Kidney tubule cell (primary cell): ENCODE results near the gene HOXD11.

ENCODE experiments used
- DNase-seq: peaks from one replicate; pipeline ENCODE4 v3.0.0-alpha.2; 2018; ENCODE audit warnings: low spot score

The HOXD11 gene

DNA sequence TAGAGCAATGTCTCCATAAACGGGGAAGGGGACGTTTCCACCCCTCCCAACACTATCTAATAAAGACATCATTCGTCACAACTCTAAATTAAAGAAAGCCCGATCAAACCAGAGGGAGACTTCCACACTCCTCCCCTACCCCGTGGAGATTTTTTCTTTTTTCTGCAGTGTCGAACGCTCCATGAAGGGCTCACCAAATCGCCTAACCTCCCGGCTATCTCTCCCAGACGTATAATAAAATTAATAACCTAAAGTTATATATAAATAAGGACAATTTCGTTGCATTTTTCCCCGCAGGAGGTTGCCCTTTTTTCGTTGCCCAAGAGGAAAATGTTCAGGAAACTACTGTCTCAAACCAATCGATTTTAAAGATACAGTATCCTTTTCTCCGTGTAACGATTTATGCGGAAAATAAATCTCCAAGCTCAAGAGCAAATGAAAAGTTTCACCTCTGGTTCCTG lies 25.7 kb upstream of the HOXD11 start:
- no peak for DNase-seq

DNA sequence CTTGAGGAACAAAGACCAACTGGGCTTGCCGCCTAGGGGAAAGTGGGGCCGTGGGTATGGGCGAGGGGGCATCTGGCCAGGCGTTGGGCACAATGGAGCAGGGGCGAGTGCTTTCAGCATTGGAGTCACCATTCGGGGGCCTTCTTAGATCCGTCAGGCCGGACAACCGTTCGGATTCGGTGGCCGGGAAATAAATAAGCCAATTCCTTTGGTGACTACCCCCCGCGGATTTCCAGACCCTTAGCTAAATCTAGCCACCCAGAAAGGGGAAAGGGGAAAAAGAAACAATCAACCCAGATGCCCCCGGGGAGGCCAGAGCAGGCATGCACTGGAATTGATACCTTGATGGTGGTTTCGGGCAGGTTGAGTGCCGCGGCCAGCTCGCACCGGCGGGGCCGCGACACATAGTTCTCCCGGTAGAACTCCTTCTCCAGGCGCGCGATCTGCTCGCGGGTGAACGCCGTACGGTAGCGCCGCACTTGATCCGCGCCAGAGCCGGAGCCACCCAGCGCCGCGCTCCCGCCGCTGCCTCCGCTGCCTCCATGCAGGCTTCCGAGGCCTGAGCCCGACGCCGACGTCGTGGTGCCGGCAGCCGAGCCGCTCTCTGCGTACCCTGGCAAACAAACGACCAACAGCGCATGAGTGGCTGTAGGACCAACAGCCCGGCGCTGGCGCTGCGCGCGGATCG lies 25.1 kb upstream of the HOXD11 start:
- no peak for DNase-seq

DNA sequence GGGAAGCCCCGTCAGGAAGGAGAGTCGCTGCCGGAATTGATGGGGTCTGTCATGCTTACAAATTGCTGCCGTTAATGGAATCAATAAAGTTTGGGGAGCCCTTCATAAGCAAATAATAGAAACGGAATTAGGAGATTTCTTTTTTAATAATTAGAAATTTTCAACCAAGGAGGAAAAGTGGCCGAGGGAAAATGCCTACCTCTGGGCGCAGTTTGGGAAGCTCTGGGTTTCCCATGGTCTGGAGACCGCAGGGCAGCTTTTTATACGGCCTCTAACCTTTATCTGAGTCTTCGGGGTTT lies 24.6 kb upstream of the HOXD11 start:
- DNase-seq: no peak

DNA sequence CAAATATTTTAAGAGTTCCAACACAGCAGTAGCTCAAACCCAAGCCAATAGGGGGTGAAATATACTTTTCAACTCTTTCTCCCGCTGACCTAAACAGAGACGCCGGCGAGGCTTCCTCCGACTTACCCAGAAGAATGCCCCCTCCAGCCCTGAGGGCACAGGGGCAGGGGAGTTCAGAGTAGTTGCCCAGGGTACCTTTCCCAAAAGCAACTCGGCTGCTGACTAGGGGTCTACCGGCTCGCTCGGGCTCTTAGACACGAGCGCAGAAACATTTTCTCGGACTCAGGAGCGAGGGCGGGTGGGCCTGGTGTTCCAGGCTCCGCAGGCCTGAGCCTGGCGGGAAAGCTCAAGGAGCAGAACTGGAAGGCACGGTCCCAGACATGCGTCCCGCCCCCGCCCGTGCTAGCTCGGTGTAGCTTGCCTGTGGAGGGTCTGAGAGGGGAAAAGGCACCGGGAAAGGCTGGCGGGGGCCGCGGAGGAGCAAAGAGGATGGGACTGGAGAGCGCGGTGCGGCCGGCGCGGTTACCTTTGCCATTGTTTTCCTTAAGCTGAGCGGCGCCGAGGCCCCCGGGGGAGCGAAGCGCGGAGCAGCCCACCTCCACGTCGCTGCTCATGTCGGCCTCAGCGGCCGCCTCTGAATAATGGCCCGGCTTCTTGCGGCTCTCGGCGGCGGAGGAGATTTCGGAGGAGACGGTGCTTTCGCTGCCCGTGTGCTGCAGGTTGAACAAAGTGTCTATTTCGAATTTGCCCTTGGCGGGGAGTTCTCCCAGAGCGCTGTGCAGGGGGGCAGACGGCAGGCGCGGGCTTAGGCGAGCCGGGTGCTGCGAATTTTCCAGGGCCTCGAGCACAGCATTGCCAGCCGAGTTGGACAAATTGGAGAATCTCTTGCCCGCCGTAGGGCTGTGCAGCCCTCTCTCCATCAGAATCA lies 24.0 kb upstream of the HOXD11 start:
- no peak for DNase-seq

DNA sequence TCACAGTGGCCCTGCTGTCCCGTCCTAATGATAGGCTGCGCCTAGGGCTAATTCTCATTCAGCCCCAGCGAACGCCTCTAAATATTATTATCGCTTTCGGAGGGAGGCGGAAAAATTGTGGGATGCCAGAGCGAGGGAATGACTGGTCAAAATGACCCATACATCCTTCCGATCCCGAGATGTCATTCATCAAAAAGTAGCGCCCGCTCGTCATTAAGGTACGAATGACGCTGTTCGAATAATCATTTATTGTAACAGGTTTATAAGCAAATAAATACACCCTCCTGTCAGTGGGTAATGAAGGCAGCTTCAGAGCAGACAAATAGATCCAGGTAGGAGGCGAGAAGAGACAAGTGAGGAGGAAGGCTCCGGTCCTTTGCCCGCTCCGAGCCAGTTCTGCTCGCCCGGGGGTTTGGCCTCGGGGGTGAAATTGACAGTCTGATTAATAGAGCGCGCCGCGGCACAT lies 23.3 kb upstream of the HOXD11 start, which contains the start of gene EVX2:
Gene EVX2 (minus strand): TSS at position 167 of the 466 bp plus-strand sequence. CDS start 186 bp downstream, outside the sequence.
- DNase-seq: no peak

DNA sequence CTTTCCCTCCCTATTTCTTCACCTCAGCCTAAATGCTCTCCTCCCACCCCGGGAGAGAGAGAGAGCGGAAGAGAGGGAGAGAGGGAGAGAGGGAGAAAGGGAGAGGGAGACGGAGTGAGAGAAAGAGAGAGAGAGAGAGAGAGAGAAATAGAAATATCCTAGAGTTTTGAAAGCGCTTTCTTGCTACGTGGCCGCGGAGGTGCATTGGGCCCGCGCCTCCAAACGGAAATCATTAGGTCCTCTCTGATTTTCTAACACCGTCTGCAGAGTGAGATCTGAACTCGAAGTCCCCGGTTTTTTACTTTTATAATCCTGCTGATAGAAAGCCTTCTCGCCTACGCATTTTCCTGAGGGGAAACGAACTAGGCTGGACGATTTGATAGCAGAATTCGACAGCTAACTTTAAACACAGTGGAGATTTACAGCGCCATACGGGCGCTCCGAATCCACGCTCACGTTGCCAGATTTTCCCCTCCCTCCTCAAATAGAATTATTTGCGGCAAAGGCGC lies 22.4 kb upstream of the HOXD11 start:
- DNase-seq: no peak

DNA sequence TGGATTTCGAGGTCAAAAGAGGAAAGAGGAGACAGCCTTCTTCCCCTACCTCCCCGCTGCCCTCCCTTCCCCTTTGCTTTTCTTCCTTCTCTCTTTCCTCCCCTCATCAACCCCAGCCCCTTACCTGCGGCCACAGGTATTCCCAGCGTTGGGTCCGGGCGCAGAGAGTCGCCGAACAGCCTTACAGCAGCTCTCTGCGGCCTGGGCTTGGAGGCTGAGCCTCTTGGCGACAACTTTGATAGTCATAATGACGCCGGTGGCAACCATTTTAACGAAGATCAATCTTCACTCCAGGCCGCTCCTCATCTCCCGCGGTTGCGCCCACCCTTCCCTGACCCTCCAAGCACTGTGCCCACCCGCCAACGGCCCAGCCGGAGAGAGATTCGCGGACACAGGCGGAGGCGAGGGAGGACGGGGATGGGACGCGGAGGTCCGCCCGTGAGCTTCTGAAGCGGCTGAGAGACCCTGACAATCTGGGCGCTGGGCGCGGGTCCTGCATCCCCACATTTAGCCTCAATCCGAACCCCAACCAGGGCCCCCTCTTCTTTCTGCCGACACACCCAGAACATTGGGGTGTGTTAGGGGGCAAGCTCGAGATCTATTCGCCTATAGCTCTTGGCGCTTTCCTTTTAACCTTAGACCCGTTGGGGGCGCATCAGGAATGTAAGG lies 21.8 kb upstream of the HOXD11 start:
- no peak for DNase-seq

DNA sequence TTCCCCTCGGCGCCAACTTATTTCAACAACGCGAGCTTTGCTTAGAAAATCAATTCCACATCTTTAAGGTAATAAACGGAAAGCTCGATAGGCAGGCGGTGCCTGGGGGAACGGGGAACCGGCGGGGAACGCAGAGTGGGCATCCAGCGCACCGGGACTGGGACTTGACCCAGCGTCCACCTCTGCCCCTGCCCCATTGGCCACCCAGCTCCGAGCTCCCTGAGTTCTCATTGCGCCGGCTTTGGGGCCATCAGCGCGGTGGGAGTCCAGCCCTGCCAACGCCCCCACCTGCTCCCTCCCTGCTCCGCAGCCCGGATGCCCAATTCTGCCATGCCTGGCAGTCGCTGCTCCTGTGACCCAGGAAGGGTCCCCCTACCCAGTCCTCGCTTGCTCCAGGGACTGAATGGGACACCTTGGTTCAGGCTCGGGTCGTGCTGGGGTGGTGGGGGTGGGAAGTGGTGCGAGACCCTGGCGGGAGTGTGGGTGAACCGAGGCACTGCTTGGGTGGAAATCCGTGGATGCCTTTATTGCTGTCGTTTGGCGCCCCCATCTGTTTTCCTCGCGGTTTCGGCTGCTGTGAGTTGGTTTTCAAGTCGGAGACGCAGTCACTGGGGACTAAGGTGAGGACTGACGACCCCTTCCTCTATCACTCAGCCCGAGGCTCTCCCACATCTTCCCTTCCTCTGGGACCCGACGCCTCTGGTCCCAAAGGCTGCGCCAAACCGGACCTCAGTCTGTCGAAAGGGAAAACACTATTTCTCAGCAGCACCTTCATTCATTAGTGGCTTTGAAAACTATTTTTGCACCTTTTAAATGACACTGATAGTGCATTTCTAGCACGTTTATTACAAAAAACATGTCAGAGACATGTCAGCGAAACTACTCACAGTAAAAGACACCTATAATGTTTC lies 21.0 kb upstream of the HOXD11 start:
- peak; percentile 31 for DNase-seq

DNA sequence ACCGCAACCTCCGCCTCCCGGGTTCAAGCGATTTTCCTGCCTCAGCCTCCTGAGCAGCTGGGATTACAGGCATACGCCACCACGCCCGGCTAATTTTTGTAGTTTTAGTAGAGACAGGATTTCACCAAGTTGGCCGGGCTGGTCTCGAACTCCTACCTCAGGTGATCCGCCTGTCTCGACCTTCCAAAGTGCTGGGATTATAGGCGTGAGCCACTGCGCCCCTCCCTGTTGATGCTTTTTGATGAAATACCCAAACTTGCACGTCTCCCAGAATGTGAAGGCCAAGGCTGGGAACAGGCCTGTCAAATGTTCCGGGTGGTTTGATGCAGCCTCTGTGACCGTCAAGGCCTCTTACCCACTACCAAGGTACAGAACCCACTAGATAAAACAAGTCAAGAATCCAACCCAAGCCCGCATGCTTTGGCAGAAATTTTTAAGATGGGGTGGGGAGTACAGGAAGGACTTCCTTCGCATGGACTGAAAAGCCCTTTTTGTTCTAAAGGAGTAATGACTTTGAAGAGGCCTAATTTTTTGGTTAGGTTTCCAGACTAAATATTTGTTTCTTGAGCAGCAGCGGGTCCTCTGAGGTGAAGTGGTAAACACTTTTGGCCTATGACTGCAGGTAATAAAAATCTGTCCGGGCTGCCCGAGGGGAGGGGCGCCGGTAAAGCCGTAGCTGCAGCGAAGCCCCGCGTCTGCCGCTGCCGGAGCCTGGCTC lies 19.6 kb upstream of the HOXD11 start:
- no peak for DNase-seq

DNA sequence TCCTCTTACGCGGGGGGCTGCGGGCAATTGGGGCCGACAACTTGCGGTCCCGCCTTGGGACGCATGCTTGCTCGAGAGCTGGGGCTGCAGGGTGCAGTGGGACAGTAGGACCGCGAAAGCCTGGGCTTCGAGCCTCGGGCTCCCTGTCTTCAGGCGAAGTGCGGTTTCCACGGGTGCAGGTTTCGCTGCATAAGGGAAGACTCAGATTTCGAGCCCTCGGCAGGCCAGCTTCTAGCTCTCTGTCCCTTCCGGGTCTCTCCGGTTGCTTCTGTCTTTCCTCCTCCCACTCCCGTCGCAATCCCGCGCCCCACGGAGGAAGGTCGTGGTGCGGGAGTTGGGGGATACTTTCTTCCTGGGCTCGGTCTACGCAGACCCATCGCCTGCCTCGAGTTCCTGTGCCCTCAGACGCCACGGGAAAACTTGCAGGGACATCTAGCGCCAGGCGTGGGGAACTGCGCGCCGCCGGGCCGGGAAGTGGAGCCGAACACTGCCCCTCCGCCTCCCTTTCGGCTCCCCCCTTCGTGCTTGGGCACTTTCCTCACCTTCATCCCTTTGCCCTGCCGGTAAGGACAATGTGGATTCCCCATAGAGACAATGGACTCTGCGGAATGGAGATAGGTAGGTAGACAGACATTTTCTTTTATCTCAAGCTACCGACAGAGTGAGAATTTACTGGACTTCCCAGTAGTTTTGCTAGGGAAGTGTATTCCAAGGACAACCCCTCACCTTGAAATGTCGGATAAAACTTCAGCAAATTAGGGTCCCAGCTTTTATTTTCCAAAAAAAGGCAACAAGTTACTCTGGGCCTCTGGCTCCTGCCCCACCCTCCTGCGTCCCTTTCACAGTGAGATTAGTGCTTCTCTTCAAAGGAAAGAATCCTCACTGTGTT lies 18.8 kb upstream of the HOXD11 start:
- peak; percentile 51 for DNase-seq

DNA sequence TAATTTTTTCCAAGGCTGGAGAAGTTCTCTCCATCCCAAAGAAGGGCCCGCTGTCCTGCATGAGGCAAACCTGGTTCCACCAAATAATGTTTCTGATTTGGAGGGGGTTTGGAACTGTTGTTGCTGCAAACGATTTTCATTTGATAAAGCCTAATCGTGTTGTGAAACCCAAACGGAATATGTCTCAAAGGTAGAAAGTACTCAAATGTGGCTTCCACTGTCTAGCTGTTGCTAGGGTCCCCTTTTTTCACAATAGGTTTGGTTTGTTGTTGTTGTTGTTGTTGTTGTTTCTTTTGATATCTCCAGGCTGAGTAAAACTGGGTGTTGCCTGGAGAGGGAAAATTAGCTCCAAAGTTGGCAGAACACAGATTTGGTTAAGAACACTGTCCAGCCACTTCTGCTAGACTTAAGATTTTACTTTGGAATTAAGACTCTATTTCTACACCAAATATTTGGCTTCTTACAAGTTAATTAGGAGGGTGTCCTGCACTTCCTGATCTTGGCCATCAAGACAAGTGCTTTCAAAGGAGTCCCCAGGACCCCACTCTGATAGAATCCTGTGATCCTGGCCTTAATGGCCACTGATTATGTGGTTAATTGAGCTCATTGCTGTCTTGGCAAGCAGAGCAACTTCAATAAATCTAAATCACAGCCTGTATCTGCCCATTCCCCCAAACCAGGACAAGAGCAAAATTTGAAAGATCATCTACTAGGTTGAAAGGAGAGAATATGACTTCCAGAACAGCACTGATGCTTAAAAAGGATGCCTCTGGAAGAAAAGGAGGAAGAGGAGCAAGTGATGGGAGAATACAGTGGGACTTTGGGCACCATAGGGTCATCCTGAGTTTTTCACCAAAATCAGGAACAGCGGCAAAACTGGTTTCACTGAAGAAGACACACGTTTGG lies 17.9 kb upstream of the HOXD11 start:
- no peak for DNase-seq

DNA sequence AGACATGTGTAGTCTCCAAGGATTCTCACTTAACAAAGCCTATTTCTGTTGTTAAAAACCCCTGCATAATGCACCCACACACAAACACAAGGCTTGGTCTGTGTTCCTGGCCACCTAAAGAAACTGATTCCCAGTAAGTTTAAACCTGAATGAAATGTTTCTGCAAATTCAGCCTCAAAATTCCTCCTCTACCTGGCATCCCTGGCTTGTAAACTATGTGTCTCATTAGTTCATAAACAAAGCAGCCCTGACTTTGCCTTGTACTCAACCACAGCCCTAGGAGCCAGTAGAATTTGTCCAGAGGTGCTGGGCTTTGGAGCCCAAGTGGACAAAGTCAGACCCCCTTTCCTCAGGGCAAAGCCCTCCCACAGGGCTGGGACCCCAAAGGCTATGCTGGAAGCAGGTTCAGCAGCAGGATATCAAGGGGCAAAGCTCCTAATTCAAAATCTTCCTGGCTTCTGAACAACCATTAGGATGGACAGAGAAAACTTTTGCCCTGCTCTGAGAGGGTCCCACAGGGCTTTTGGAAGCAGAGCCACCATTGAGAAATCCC lies 17.2 kb upstream of the HOXD11 start:
- no peak for DNase-seq

DNA sequence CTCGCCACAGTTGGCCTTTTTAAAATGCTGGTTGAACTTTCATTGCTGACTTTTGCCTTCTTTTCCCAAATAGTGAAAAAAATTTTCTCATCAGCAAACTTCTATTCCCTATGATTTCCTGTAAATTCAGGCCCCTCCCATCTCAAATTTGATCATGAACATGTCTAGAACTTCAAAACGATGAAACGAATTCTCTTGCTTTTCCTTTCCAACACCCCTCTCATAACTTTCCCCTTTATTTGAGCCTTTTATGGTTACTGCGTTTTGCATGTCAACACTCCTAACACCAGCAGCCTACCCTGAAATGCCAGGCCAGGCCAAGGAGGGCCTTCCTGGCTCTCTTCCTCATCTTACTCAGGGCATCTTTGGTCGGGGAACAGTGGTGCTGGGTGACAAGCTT lies 16.2 kb upstream of the HOXD11 start:
- DNase-seq: no peak

DNA sequence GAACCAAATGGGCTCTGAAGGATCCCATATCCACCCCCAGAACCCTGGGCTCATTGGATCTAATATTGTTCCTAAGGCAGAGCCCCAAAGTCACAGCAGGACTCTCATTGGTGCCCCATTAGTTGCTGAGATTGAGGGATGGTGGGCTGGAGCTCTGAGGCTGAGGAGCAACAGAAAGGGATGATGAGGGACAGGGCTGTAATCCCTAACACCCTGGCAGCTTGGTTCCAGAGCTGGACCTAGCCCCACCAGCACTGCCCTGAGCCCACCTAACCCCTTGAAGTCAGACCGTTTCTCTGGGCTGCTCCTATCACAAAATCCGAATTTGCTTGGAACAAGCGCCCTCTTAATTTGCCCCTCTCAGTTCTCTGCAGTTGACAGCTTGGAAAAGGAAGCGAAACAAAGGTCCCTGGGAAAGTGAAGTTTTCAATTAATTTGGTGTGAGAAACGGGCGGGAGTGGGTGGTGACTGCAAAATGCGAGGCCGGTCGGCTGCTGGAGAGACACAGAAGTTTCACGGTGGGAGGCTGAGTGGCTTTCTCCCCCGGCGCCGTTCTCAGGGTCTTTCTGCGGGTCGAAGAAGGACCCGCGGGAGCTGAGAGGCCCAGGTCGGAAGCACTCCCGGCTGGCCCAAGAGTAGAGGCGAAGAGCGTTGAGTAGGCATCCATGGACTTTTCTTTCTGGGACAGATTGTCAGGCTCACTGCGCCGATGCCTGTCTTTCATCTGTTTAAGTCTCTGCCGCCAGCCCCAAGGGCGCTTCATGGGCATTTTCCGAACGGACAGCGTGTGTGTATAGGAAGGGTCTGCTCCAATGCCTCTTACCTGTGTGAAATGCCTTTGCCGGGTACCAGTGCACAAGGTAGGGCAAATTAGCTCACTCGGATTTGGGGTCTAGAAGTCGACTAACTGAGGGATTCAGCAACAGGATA lies 15.5 kb upstream of the HOXD11 start:
- DNase-seq: no peak

DNA sequence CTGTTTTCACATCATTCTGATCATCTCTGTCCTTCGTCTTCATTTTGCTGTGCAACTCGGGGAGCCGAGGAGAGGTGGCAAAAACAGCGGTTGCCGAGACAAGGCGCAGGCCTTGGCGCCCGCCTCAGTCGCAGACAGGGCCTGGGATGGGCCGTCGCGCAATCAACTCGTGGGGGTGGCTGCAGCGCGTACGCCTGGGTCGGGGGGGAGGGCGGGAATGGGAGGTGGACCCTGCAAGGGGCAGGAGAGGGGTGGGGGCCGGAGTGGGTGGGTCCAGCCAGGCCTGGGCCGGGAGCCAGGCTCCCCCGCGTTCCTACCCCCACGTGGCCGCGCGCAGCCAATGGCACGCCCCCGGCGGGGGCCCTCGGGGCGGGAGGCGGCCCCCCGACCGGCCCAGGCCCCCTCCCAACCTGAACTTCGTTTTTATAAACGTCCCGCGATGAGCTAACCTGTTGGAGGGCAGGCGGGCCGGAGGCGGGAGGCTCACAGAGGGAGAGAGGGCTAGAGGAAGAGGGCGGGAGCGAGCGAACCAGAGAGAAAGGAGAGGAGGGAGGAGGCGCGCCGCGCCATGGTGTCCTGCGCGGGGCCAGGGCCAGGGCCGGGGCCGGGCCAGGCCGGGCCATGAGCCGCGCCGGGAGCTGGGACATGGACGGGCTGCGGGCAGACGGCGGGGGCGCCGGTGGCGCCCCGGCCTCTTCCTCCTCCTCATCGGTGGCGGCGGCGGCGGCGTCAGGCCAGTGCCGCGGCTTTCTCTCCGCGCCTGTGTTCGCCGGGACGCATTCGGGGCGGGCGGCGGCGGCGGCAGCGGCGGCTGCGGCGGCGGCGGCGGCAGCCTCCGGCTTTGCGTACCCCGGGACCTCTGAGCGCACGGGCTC lies 14.6 kb upstream of the HOXD11 start, which contains the start of gene HOXD13:
Gene HOXD13 (plus strand): TSS at position 452 of the 875 bp plus-strand sequence. CDS start 170 bp downstream, at position 622.
- no peak for DNase-seq
